Prostate gland (tissue), 2 donors: ENCODE results near the gene SIRT5. TPM values are rescaled to one million over a fixed set of nuclear protein-coding genes. Genes with fewer than 3 reads are reported as not detected.

Experiments used
- DNase-seq: peaks from one replicate; pipeline ENCODE4 v3.0.0-alpha.2; 2019; ENCODE audit warnings: low spot score
- H3K27ac ChIP-seq, 2 donors: fragments of 200-600 bp; sonication (generic); 2 replicates each; pipeline ENCODE4 v1.5.1; 2017 to 2019
- H3K27me3 ChIP-seq: fragments of 200-600 bp; sonication (generic); replicated peaks from 2 replicates; pipeline ENCODE4 v1.5.1; 2019; ENCODE audit not compliant: insufficient read depth
- H3K36me3 ChIP-seq, 2 donors: fragments of 200-600 bp; sonication (generic); 1 replicate in 1 of 2; 2 replicates in 1 of 2; pipeline versions ENCODE4 v1.5.1 to v1.8.1; 2017 to 2019
- H3K4me1 ChIP-seq: fragments of 200-600 bp; sonication (generic); replicated peaks from 2 replicates; pipeline ENCODE4 v1.5.1; 2019
- H3K4me3 ChIP-seq, 2 donors: fragments of 200-600 bp; sonication (generic); 2 replicates each; pipeline ENCODE4 v1.5.1; 2017 to 2019
- H3K9me3 ChIP-seq: fragments of 200-600 bp; sonication (generic); 2 replicates; pipeline ENCODE4 v1.5.1; 2017
- POLR2A ChIP-seq: fragments of 450-650 bp; IDR thresholded peaks from one replicate; pipeline ENCODE4 v1.6.1; 2016; ENCODE audit warnings: antibody characterized with exemption, mild to moderate bottlenecking
- POLR2AphosphoS5 ChIP-seq: sonication (generic); formaldehyde crosslinking; IDR thresholded peaks from one replicate; pipeline ENCODE4 v1.6.1; 2017; ENCODE audit warnings: antibody characterized with exemption
- WGBS: methylation state at CpG from one replicate; pipeline ENCODE4 v1.1.5; 2018; 5-methylcytosine and 5-hydroxymethylcytosine counted together
- intact Hi-C: fragments of 100-400 bp; cut with DNase I; formaldehyde crosslinking; loops from one replicate; pipeline ENCODE4 v1.14.2; 2022
- total RNA-seq, 2 donors: library from RNA; depleted of rRNA; stranded (reverse); fragments of >200 nt; gene quantifications; one replicate each; pipeline ENCODE4 v1.1.0, GENCODE V29; 2016
- TF ChIP-seq, protein P1 (sequence below), 4 experiments: fragments of 200-600 bp in 2 of 4; fragments of 450-650 bp in 2 of 4; sonication (generic) in 2 of 4; IDR thresholded peaks; 1 replicate in 3 of 4; 2 replicates in 1 of 4; pipeline ENCODE4 v1.5.1; 2016 to 2019; ENCODE audit warnings: antibody characterized with exemption in 4 of 4, mild to moderate bottlenecking in 2 of 4, moderate library complexity in 2 of 4

Gene SIRT5
- total RNA-seq, 2 donors from 2014 or later, result 9.1 to 11.5 TPM

DNA sequence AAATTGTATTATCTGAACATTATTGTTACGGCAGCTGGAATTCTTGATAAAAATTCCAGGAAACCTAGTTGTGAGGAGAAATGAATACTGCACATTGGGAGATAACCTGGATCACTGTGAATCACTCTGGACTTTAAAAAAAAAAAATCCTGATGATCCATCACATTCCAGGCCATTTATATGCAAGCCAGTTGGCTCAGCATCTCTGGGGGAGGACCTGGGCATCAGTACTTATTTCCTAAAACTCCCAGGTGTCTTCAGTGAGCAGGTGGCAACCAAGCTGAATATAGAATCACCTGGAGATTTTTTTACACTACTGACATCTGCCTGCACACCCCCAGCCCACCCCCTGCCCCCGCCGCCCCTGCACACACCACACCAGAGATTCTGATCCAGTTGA is 39.1 kb upstream of the SIRT5 start:
- DNase-seq, result no peak

DNA sequence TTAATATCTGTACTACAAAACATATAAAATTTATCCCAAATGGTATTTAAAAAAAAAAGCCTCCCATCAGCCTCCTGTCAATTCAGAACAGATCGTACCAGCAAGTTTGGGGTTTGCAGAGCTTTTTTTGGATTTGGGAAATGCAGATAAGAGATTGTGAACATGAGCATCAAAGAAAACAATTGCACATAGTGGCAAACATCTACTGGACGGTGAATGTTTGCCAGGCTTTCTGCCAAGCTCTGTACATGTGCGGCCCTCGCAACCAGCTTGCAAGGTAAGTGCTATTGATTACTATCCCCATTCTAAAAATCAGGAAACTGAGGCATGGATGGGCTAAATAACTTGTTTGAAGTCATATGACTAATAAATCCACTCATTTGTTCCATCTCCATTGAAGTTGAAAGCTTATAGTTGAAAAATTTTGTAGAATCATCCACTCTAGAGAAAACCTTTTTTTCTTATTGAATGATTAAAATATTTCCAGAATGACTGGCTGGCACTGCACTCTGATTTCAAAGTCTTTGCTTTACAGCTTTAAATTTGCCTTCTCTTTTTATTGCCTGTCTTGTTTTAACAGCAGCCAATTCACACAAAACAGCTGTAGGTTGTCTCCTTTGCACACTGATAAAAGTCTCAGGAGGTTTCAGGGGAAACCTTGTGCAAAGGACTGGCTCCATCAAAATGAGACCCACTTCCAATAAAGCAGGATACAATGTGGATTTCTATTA is 37.4 kb upstream of the SIRT5 start:
- no peaks in the 10 kb centered on the region for H3K4me1 ChIP-seq
- WGBS, result 75% methylated on average over 4 of the region's 4 CpGs
- no peak overlapping the region for H3K4me3 ChIP-seq
- H3K9me3 ChIP-seq, result no peaks in the 10 kb centered on the region
- intact Hi-C loops, result loop anchor here (10.0 kb wide), 1 partner anchor 52 kb away; the partner anchor contains the start of gene GFOD1
- H3K27ac ChIP-seq, result no peak overlapping the region
- no peak for DNase-seq
- no peaks in the 10 kb centered on the region for H3K36me3 ChIP-seq
- TF ChIP-seq, protein P1, sequence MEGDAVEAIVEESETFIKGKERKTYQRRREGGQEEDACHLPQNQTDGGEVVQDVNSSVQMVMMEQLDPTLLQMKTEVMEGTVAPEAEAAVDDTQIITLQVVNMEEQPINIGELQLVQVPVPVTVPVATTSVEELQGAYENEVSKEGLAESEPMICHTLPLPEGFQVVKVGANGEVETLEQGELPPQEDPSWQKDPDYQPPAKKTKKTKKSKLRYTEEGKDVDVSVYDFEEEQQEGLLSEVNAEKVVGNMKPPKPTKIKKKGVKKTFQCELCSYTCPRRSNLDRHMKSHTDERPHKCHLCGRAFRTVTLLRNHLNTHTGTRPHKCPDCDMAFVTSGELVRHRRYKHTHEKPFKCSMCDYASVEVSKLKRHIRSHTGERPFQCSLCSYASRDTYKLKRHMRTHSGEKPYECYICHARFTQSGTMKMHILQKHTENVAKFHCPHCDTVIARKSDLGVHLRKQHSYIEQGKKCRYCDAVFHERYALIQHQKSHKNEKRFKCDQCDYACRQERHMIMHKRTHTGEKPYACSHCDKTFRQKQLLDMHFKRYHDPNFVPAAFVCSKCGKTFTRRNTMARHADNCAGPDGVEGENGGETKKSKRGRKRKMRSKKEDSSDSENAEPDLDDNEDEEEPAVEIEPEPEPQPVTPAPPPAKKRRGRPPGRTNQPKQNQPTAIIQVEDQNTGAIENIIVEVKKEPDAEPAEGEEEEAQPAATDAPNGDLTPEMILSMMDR (IDR thresholded peaks at IDR 0.05), result no peak
- TF ChIP-seq POLR2AphosphoS5 (no peak), POLR2A (no peak)
- no peaks in the 10 kb centered on the region for H3K27me3 ChIP-seq

More for the DNA sequence above, 39.1 kb upstream of the SIRT5 start:
- Histone ChIP-seq H3K4me3 (no peak overlapping the region), H3K36me3 (no peaks in the 10 kb centered on the region), H3K27ac (no peak overlapping the region), H3K9me3 (no peaks in the 10 kb centered on the region), H3K27me3 (no peaks in the 10 kb centered on the region), H3K4me1 (no peaks in the 10 kb centered on the region)
- TF ChIP-seq, protein P1 (IDR thresholded peaks at IDR 0.05), result no peak
- TF ChIP-seq POLR2A, result no peak
- intact Hi-C loops, result loop anchor here (10.0 kb wide), 1 partner anchor 51 kb away; the partner anchor contains the start of gene GFOD1
- WGBS, result 97% methylated on average over 3 of the region's 3 CpGs

DNA sequence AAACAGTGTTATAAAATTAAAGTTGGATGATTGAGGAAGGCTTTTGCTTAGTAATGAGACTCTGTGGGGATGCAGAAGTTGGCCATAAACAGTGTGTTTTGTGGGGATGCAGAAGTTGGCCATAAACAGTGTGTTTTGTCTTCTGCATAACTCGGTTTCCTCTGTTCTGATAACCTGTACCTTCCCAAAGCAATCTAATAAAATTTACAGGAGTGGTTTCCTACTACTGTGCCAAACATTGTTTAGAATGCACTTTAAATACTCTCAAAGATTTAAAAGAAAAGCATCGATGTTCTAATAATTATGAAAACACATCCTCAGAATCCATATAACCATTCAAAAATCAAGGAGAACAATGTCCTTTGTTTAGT is 36.9 kb upstream of the SIRT5 start:
- intact Hi-C loops, result loop anchor here (10.0 kb wide), 1 partner anchor 53 kb away; the partner anchor contains the start of gene GFOD1

DNA sequence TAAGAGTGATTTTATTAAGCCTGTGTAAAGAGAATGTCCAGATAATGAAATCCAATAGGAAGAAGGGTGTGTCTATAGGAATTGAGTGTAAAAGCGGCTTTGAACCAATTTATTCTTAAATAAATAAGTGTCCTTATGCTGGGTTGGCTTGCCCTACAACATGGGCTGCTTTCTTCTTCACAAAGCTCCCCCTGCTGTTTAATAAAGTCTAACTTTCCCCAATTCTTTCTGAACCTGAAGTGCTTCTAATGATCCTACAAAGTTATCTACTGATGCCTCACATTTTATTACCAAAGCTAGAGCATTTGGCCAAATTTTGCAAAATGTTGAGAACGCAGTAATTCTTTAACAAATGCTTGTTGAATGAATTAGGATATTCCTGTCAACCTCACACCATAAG is 36.3 kb upstream of the SIRT5 start:
- intact Hi-C loops, result loop anchor here (2.0 to 10.0 kb wide), 2 partner anchors 53 to 201 kb away; partner anchors contain the start of gene GFOD1
- Histone ChIP-seq H3K27ac (no peak overlapping the region), H3K4me3 (no peak overlapping the region), H3K36me3 (no peaks in the 10 kb centered on the region), H3K27me3 (no peaks in the 10 kb centered on the region), H3K9me3 (no peaks in the 10 kb centered on the region), H3K4me1 (no peaks in the 10 kb centered on the region)
- WGBS, result 40% methylated on average over 2 of the region's 2 CpGs
- peak; percentile 15 for TF ChIP-seq POLR2AphosphoS5
- TF ChIP-seq, protein P1 (IDR thresholded peaks at IDR 0.05), result peak in 3 of 4 experiments; percentile 41 to 60 (median 57)
- no peak for TF ChIP-seq POLR2A
- no peak for DNase-seq

More for the DNA sequence above, 36.9 kb upstream of the SIRT5 start:
- H3K4me1 ChIP-seq, result no peaks in the 10 kb centered on the region
- no peak overlapping the region for H3K4me3 ChIP-seq
- no peaks in the 10 kb centered on the region for H3K36me3 ChIP-seq
- H3K27ac ChIP-seq, result no peak overlapping the region
- WGBS, result 22% methylated on average over 2 of the region's 2 CpGs
- H3K9me3 ChIP-seq, result no peaks in the 10 kb centered on the region
- TF ChIP-seq POLR2A (no peak), POLR2AphosphoS5 (no peak)
- TF ChIP-seq, protein P1 (IDR thresholded peaks at IDR 0.05), result no peak
- H3K27me3 ChIP-seq, result no peaks in the 10 kb centered on the region
- DNase-seq, result no peak

DNA sequence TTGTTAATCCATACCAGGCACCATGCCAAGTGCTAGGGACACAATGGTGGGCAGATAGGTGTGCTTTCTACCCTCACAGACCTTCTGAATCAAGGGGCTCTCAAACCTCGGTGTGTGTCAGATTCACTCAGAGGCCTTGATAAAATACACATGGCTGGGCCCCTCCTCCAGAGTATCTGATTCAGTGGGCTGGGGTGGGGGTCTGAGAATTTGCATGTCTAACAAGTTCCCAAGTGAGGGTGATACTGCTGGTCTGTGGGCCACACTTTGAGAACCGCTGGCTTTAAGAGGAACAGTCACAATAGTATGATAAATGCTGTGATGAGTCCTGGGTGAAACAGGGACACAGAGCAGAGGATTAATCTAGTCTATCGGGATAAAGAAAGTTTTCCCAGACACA is 35.8 kb upstream of the SIRT5 start:
- Histone ChIP-seq H3K36me3 (no peaks in the 10 kb centered on the region), H3K9me3 (no peaks in the 10 kb centered on the region), H3K4me3 (no peak overlapping the region), H3K27ac (no peak overlapping the region), H3K27me3 (no peaks in the 10 kb centered on the region), H3K4me1 (no peaks in the 10 kb centered on the region)
- intact Hi-C loops, result loop anchor here (2.0 to 10.0 kb wide), 2 partner anchors 54 to 202 kb away; partner anchors contain the start of gene GFOD1
- no peak for DNase-seq
- WGBS, result 81% methylated on average over 3 of the region's 3 CpGs
- TF ChIP-seq POLR2A (no peak), POLR2AphosphoS5 (no peak)
- TF ChIP-seq, protein P1 (IDR thresholded peaks at IDR 0.05), result no peak
